Caco-2 (cell line): ENCODE data around the gene ZDHHC20. TPM values are rescaled to one million over a fixed set of nuclear protein-coding genes. Genes with fewer than 3 reads are reported as not detected.
A peak's percentile ranks its signal among the peaks of the same experiment; 100 is the strongest.

Source experiments
- BruUV-seq: library from RNA; stranded (reverse); fragments of 400-500 nt; replicated peaks from 2 replicates; lab custom pipeline; 2021; lab: Mats Ljungman, UMichigan
- CTCF ChIA-PET: fragments of 300-600 bp; sonication (Branson Sonifier 250); formaldehyde crosslinking; loops from one replicate; lab custom pipeline; 2022; ENCODE audit warnings: antibody characterized with exemption; lab: Charles Lee
- POLR2A ChIA-PET: fragments of 300-600 bp; sonication (Branson Sonifier 250); formaldehyde crosslinking; loops from one replicate; lab custom pipeline; 2022; ENCODE audit warnings: antibody characterized with exemption; lab: Charles Lee
- DNase-seq, 2 experiments: peaks; one replicate each; pipeline versions ENCODE4 v3.0.0 to v3.0.0-alpha.2; 2020 to 2022
- H3K27me3 ChIP-seq: replicated peaks from 2 replicates; pipeline ENCODE4 v1.6.0; 2011; ENCODE audit warnings: low read length; ENCODE audit not compliant: control insufficient read depth, insufficient read depth
- H3K36me3 ChIP-seq: 2 replicates; pipeline ENCODE4 v1.5.1; 2011; ENCODE audit warnings: low read length; ENCODE audit not compliant: control insufficient read depth, insufficient read depth
- H3K4me1 ChIP-seq: fragments of 250-450 bp; sonication (Bioruptor Pico); 2 replicates; pipeline ENCODE4 v1.5.1; 2020; ENCODE audit warnings: mild to moderate bottlenecking
- H3K4me3 ChIP-seq: 2 replicates; pipeline ENCODE4 v1.5.1; 2011; ENCODE audit warnings: low read depth, mild to moderate bottlenecking, control low read depth, low read length
- H3K9me3 ChIP-seq: fragments of 250-450 bp; sonication (Bioruptor Pico); 2 replicates; pipeline ENCODE4 v1.5.1; 2020; ENCODE audit warnings: mild to moderate bottlenecking, moderate library complexity
- H3K27ac Mint-ChIP-seq: one replicate; pipeline ENCODE4 v1.8.0; 2022; ENCODE audit warnings: mixed read lengths; ENCODE audit not compliant: unreplicated experiment
- H3K27me3 Mint-ChIP-seq: one replicate; pipeline ENCODE4 v1.8.0; 2022; ENCODE audit warnings: mixed read lengths; ENCODE audit not compliant: insufficient read depth, unreplicated experiment
- H3K36me3 Mint-ChIP-seq: one replicate; pipeline ENCODE4 v1.8.0; 2022; ENCODE audit warnings: mild to moderate bottlenecking, mixed read lengths; ENCODE audit not compliant: insufficient read depth, unreplicated experiment
- H3K4me1 Mint-ChIP-seq: one replicate; pipeline ENCODE4 v1.8.0; 2022; ENCODE audit warnings: low read depth, mixed read lengths; ENCODE audit not compliant: unreplicated experiment
- H3K4me3 Mint-ChIP-seq: one replicate; pipeline ENCODE4 v1.8.0; 2022; ENCODE audit warnings: mild to moderate bottlenecking, moderate library complexity, mixed read lengths; ENCODE audit not compliant: unreplicated experiment
- H3K9me3 Mint-ChIP-seq: one replicate; pipeline ENCODE4 v1.8.0; 2022; ENCODE audit warnings: mixed read lengths; ENCODE audit not compliant: unreplicated experiment
- CTCF ChIP-seq, 2 experiments: fragments of 200-600 bp in 1 of 2; IDR thresholded peaks; 1 replicate in 1 of 2; 2 replicates in 1 of 2; pipeline versions ENCODE4 v1.5.1 to v1.8.0; 2011 to 2022; ENCODE audit warnings: antibody characterized with exemption in 1 of 2, control low read depth in 1 of 2, inconsistent platforms in 1 of 2, low read depth in 1 of 2, low read length in 1 of 2, mild to moderate bottlenecking in 1 of 2, moderate library complexity in 1 of 2; ENCODE audit not compliant: insufficient read depth in 1 of 2, severe bottlenecking in 1 of 2, unreplicated experiment in 1 of 2
- intact Hi-C: fragments of 100-400 bp; cut with micrococcal nuclease; formaldehyde crosslinking; loops from one replicate; pipeline ENCODE4 v1.10.0; 2022; ENCODE audit not compliant: unreplicated experiment
- total RNA-seq: library from RNA; stranded (reverse); gene quantifications from 2 replicates; pipeline ENCODE4 v1.2.3, GENCODE V29; 2022

The ZDHHC20 gene
- total RNA-seq, 1 experiment from 2014 or later, result 87.9 TPM

- no peaks in the 10 kb centered on the region; the same call in 1 of the 2 replicates for H3K27me3 ChIP-seq
- DNase-seq, result no peak
- ChIA-PET CTCF (no interaction called here), POLR2A (no interaction called here)
- H3K36me3 Mint-ChIP-seq, result no peaks in the 10 kb centered on the region
- H3K9me3 Mint-ChIP-seq, result no peaks in the 10 kb centered on the region
- H3K27ac Mint-ChIP-seq, result no peak overlapping the region
- BruUV-seq, result no TSS peak
- H3K36me3 ChIP-seq, result no peaks in the 10 kb centered on the region
- no peaks in the 10 kb centered on the region for H3K4me1 ChIP-seq
- H3K4me3 Mint-ChIP-seq, result no peak overlapping the region
- no peaks in the 10 kb centered on the region for H3K27me3 Mint-ChIP-seq
- H3K4me3 ChIP-seq, result no peak overlapping the region
- TF ChIP-seq CTCF (IDR thresholded peaks at IDR 0.05; ENCODE audit: insufficient read depth in 1 of 2, low read depth in 1 of 2, low read length in 1 of 2, severe bottlenecking in 1 of 2, unreplicated experiment in 1 of 2), result no peak
- 0 out of 2 replicates have a peak, but pooled peaks cover 3% of the 10 kb centered on the region for H3K9me3 ChIP-seq
- peaks cover 7% of the 10 kb centered on the region for H3K4me1 Mint-ChIP-seq
- intact Hi-C loops, result no loop called here
These were observed 22.3 kb upstream of the ZDHHC20 start for GRCh38 chr13:21481359-21481758.

GRCh38 chr13:21478881-21479808, 20.0 kb upstream of the ZDHHC20 start:
- ChIA-PET POLR2A (no interaction called here), CTCF (interaction anchor here (1.0 to 1.3 kb wide), 2 partner anchors 141 to 182 kb away, joined by 3 to 4 read pairs; no protein-coding TSS in a partner anchor)
- no peak overlapping the region for H3K4me3 ChIP-seq
- H3K27ac Mint-ChIP-seq, result peak overlapping the region; percentile 16
- BruUV-seq, result no TSS peak
- H3K9me3 Mint-ChIP-seq, result no peaks in the 10 kb centered on the region
- no peaks in the 10 kb centered on the region; the same call in 1 of the 2 replicates for H3K27me3 ChIP-seq
- peak; percentile 57 to 79 for TF ChIP-seq CTCF (IDR thresholded peaks at IDR 0.05; ENCODE audit: insufficient read depth in 1 of 2, low read depth in 1 of 2, low read length in 1 of 2, severe bottlenecking in 1 of 2, unreplicated experiment in 1 of 2)
- H3K4me3 Mint-ChIP-seq, result peak overlapping the region; percentile 12
- no peaks in the 10 kb centered on the region for H3K36me3 Mint-ChIP-seq
- H3K4me1 ChIP-seq, result peaks cover 11% of the 10 kb centered on the region; the same call in 1 of the 2 replicates
- H3K36me3 ChIP-seq, result no peaks in the 10 kb centered on the region
- H3K27me3 Mint-ChIP-seq, result no peaks in the 10 kb centered on the region
- peaks cover 14% of the 10 kb centered on the region for H3K4me1 Mint-ChIP-seq
- DNase-seq, result peak in 1 of 2 experiments; percentile 69
- intact Hi-C loops, result loop anchor here (1.0 to 2.0 kb wide), 4 partner anchors 141 to 536 kb away; no protein-coding TSS in a partner anchor
- no peaks in the 10 kb centered on the region for H3K9me3 ChIP-seq

- Histone ChIP-seq H3K36me3 (no peaks in the 10 kb centered on the region), H3K9me3 (no peaks in the 10 kb centered on the region), H3K27me3 (no peaks in the 10 kb centered on the region), H3K4me3 (no peak overlapping the region), H3K4me1 (peaks cover 11% of the 10 kb centered on the region; the same call in 1 of the 2 replicates)
- ChIA-PET POLR2A (no interaction called here), CTCF (interaction anchor here (0.5 to 3.3 kb wide), 5 partner anchors 11 to 391 kb away, joined by 3 to 16 read pairs (median 7); partner anchors contain the start of gene ZDHHC20)
- Mint-ChIP-seq H3K4me3 (no peak overlapping the region), H3K9me3 (no peaks in the 10 kb centered on the region), H3K4me1 (peaks cover 14% of the 10 kb centered on the region), H3K36me3 (no peaks in the 10 kb centered on the region), H3K27ac (peak overlapping the region; percentile 68), H3K27me3 (no peaks in the 10 kb centered on the region)
- peak; percentile 81 to 85 for DNase-seq
- intact Hi-C loops, result no loop called here
- BruUV-seq, result no TSS peak
- TF ChIP-seq CTCF (IDR thresholded peaks at IDR 0.05; ENCODE audit: insufficient read depth in 1 of 2, low read depth in 1 of 2, low read length in 1 of 2, severe bottlenecking in 1 of 2, unreplicated experiment in 1 of 2), result peak; percentile 87 to 95
These were observed 17.9 kb upstream of the ZDHHC20 start for GRCh38 chr13:21476893-21477472.
